ENCODE results near the gene MSRB1. TPM values are rescaled to one million over a fixed set of nuclear protein-coding genes. Genes with fewer than 3 reads are reported as not detected.

The MSRB1 gene
- total and polyA plus RNA-seq, 2 of the 13 experiments (the other 11 are each of a cell fraction or from before 2014, with no cell fraction given), result 32.1 to 75.4 TPM

- TF ChIP-seq ZBTB46 (CRISPR knock-in tag; IDR thresholded peaks at IDR 0.05; ENCODE audit: borderline replicate concordance), result no peak; the same call in 1 of the 2 replicates
- no peak for TF ChIP-seq ISL2 (CRISPR knock-in tag; IDR thresholded peaks at IDR 0.05)
- TF ChIP-seq ZEB1 (IDR thresholded peaks at IDR 0.05; ENCODE audit: insufficient replicate concordance, low read depth), result no peak
- TF ChIP-seq ZBTB49 (CRISPR knock-in tag; IDR thresholded peaks at IDR 0.05; ENCODE audit: borderline replicate concordance), result no peak
- no peak for TF ChIP-seq NFIB (CRISPR knock-in tag; IDR thresholded peaks at IDR 0.05; ENCODE audit: borderline replicate concordance)
- TF ChIP-seq, protein P1, sequence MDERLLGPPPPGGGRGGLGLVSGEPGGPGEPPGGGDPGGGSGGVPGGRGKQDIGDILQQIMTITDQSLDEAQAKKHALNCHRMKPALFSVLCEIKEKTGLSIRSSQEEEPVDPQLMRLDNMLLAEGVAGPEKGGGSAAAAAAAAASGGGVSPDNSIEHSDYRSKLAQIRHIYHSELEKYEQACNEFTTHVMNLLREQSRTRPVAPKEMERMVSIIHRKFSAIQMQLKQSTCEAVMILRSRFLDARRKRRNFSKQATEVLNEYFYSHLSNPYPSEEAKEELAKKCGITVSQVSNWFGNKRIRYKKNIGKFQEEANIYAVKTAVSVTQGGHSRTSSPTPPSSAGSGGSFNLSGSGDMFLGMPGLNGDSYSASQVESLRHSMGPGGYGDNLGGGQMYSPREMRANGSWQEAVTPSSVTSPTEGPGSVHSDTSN (CRISPR knock-in tag; IDR thresholded peaks at IDR 0.05), result no peak
- TF ChIP-seq, protein P2, sequence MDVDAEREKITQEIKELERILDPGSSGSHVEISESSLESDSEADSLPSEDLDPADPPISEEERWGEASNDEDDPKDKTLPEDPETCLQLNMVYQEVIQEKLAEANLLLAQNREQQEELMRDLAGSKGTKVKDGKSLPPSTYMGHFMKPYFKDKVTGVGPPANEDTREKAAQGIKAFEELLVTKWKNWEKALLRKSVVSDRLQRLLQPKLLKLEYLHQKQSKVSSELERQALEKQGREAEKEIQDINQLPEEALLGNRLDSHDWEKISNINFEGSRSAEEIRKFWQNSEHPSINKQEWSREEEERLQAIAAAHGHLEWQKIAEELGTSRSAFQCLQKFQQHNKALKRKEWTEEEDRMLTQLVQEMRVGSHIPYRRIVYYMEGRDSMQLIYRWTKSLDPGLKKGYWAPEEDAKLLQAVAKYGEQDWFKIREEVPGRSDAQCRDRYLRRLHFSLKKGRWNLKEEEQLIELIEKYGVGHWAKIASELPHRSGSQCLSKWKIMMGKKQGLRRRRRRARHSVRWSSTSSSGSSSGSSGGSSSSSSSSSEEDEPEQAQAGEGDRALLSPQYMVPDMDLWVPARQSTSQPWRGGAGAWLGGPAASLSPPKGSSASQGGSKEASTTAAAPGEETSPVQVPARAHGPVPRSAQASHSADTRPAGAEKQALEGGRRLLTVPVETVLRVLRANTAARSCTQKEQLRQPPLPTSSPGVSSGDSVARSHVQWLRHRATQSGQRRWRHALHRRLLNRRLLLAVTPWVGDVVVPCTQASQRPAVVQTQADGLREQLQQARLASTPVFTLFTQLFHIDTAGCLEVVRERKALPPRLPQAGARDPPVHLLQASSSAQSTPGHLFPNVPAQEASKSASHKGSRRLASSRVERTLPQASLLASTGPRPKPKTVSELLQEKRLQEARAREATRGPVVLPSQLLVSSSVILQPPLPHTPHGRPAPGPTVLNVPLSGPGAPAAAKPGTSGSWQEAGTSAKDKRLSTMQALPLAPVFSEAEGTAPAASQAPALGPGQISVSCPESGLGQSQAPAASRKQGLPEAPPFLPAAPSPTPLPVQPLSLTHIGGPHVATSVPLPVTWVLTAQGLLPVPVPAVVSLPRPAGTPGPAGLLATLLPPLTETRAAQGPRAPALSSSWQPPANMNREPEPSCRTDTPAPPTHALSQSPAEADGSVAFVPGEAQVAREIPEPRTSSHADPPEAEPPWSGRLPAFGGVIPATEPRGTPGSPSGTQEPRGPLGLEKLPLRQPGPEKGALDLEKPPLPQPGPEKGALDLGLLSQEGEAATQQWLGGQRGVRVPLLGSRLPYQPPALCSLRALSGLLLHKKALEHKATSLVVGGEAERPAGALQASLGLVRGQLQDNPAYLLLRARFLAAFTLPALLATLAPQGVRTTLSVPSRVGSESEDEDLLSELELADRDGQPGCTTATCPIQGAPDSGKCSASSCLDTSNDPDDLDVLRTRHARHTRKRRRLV (CRISPR knock-in tag; IDR thresholded peaks at IDR 0.05), result no peak
- peak; percentile 9; the same call in 1 of the 2 replicates for TF ChIP-seq SIX4 (CRISPR knock-in tag; IDR thresholded peaks at IDR 0.05)
- no peak for TF ChIP-seq GTF2F1 (IDR thresholded peaks at IDR 0.05; ENCODE audit: low read length)
- TF ChIP-seq SOX13 (IDR thresholded peaks at IDR 0.05), result no peak
- TF ChIP-seq SOX13 (CRISPR knock-in tag; conservative IDR thresholded peaks at IDR 0.05 in 1 of 2, IDR thresholded peaks at IDR 0.05 in 1 of 2), result 0 out of 4 replicates have a peak, but pooled peaks of 1 of the 2 experiments have one; percentile 27
- no peak for TF ChIP-seq IRF1 (CRISPR knock-in tag; IDR thresholded peaks at IDR 0.05; ENCODE audit: low read depth)
- no peak; the same call in 1 of the 2 replicates for TF ChIP-seq ETV6 (CRISPR knock-in tag; conservative IDR thresholded peaks at IDR 0.05)
- no peak for TF ChIP-seq ZUFSP (CRISPR knock-in tag; IDR thresholded peaks at IDR 0.05; ENCODE audit: borderline replicate concordance)
Measured at GRCh38 chr16:1929578-1930337, 13.2 kb downstream of the MSRB1 start (continued).

Data from HepG2 (cell line).